CD4-positive, alpha-beta memory T cell (primary cell): ENCODE data around the gene GFPT1. TPM values are rescaled to one million over a fixed set of nuclear protein-coding genes. Genes with fewer than 3 reads are reported as not detected.

Source experiments
- CTCF ChIA-PET: fragments of 350-600 bp; sonication (Branson Sonifier 250); formaldehyde crosslinking; loops from one replicate; lab custom pipeline; 2021; ENCODE audit warnings: inconsistent platforms; ENCODE audit not compliant: partially characterized antibody; lab: Charles Lee
- POLR2A ChIA-PET: fragments of 350-600 bp; sonication (Branson Sonifier 250); formaldehyde crosslinking; loops from one replicate; lab custom pipeline; 2021; ENCODE audit not compliant: partially characterized antibody; lab: Charles Lee
- DNase-seq, 5 donors: peaks; one replicate each; pipeline versions ENCODE4 v3.0.0 to v3.0.0-alpha.2; 2020 to 2022; ENCODE audit warnings: mixed read lengths in 1 of 5
- H3K27ac ChIP-seq: one replicate; pipeline ENCODE4 v1.7.0; 2013; ENCODE audit warnings: low read depth, low read length
- H3K27me3 ChIP-seq: 2 replicates; pipeline ENCODE4 v1.7.0; 2013; ENCODE audit warnings: mild to moderate bottlenecking, low read length, moderate library complexity; ENCODE audit not compliant: insufficient read depth
- H3K36me3 ChIP-seq: 2 replicates; pipeline ENCODE4 v1.7.0; 2013; ENCODE audit warnings: mild to moderate bottlenecking, low read length, moderate library complexity; ENCODE audit not compliant: insufficient read depth
- H3K4me1 ChIP-seq: 2 replicates; pipeline ENCODE4 v1.7.0; 2013; ENCODE audit warnings: mild to moderate bottlenecking, low read length, moderate library complexity; ENCODE audit not compliant: insufficient read depth
- H3K4me3 ChIP-seq, 2 donors: one replicate each; pipeline ENCODE4 v1.7.0; 2013; ENCODE audit warnings: low read length in 2 of 2, mild to moderate bottlenecking in 1 of 2
- H3K9me3 ChIP-seq, 2 donors: one replicate each; pipeline ENCODE4 v1.7.0; 2013; ENCODE audit warnings: low read length in 2 of 2, control low read depth in 1 of 2; ENCODE audit not compliant: control insufficient read depth in 1 of 2
- H3K27ac Mint-ChIP-seq, 7 donors: one replicate each; pipeline ENCODE4 v1.8.0; 2020 to 2021; ENCODE audit warnings: mixed read lengths in 7 of 7, mild to moderate bottlenecking in 6 of 7, inconsistent platforms in 3 of 7, moderate library complexity in 3 of 7
- H3K27me3 Mint-ChIP-seq, 2 donors: one replicate each; pipeline ENCODE4 v1.8.0; 2020 to 2021; ENCODE audit warnings: mixed read lengths in 2 of 2
- H3K36me3 Mint-ChIP-seq, 2 donors: one replicate each; pipeline ENCODE4 v1.8.0; 2020 to 2021; ENCODE audit warnings: mixed read lengths in 2 of 2, inconsistent platforms in 1 of 2, mild to moderate bottlenecking in 1 of 2
- H3K4me1 Mint-ChIP-seq, 4 donors: one replicate each; pipeline ENCODE4 v1.8.0; 2020 to 2021; ENCODE audit warnings: mixed read lengths in 4 of 4, mild to moderate bottlenecking in 1 of 4
- H3K4me3 Mint-ChIP-seq, 8 donors: one replicate each; pipeline ENCODE4 v1.8.0; 2020 to 2021; ENCODE audit warnings: mixed read lengths in 8 of 8, mild to moderate bottlenecking in 7 of 8, moderate library complexity in 6 of 8, inconsistent platforms in 3 of 8
- H3K9me3 Mint-ChIP-seq, 8 donors: one replicate each; pipeline ENCODE4 v1.8.0; 2020 to 2021; ENCODE audit warnings: mixed read lengths in 8 of 8, mild to moderate bottlenecking in 5 of 8, inconsistent platforms in 3 of 8, moderate library complexity in 1 of 8
- intact Hi-C: fragments of 100-400 bp; cut with micrococcal nuclease; formaldehyde crosslinking; loops from one replicate; pipeline ENCODE4 v1.15.1; 2023
- polyA plus RNA-seq, 2 donors: library from polyadenylated mRNA; unstranded; fragments of 300-500 nt; fragmentation: Illumina TruSeq; gene quantifications; one replicate each; pipeline ENCODE4 v1.2.3, GENCODE V29; 2021
- total RNA-seq, 2 experiments: library from RNA; stranded (reverse); gene quantifications; one replicate each; pipeline ENCODE4 v1.2.3, GENCODE V29; 2021

The GFPT1 gene
- total and polyA plus RNA-seq, 4 experiments from 2014 or later, result 8.4 to 25.8 (median 18.8) TPM

DNA sequence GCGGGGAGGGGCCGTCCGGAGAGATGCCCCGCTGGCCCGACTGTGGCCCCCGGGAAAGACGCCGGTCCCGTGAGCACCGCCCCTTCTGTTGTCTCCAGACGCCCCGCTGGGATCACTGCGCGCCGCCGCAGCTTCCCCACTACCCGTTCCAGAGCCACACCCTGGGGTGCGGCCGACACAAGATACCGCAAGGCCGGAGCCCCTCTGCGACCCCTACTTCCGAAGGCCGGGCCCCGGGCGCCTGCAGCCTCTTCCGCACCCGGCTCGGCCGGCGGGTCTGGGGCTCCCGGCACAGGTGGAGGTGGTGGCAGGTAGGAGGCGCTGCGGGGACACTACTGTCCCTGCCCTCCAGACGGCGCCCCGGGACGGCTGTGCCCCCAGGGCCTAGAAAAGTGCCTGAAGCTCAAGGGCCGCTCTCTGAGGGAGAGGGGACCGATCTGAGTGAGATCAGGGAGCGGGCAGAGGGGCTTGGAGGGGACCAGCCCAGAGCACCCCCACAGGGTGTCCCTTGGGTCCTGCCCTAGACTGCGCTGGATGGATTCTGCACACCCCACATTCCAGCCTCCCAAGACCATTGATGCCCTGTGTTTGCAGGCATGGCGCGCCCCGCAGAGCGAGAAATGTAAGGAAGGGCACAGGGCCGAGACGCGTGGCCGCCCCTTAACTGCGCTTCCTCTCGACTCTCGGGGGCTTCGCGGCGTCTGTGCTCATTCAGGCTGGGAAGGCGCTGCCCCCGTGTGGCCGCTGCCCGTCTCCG, 80.0 kb downstream of the GFPT1 start:
- Mint-ChIP-seq H3K9me3 (peaks cover 0 to 10% (median under 1%) of the 10 kb centered on the region in 8 donors), H3K4me1 (peaks cover 13 to 45% (median 27%) of the 10 kb centered on the region in 4 donors), H3K27me3 (peaks cover 16 to 19% of the 10 kb centered on the region in 2 donors), H3K4me3 (peak overlapping the region; percentile 51 to 82 (median 78)), H3K36me3 (no peaks in the 10 kb centered on the region), H3K27ac (peak overlapping the region in 2 of 7 donors; percentile 13 to 52)
- POLR2A ChIA-PET, result interaction anchor here (0.5 kb wide), 1 partner anchor 845 kb away, joined by 3 read pairs; no protein-coding TSS in a partner anchor
- Histone ChIP-seq H3K27me3 (peaks cover 18% of the 10 kb centered on the region), H3K27ac (no peak overlapping the region), H3K4me3 (peak overlapping the region; percentile 29 to 63), H3K9me3 (no peaks in the 10 kb centered on the region), H3K36me3 (no peaks in the 10 kb centered on the region), H3K4me1 (peaks cover 34% of the 10 kb centered on the region)
- intact Hi-C loops, result loop anchor here (2.0 to 5.0 kb wide), 2 partner anchors 294 to 365 kb away; partner anchors contain the start of gene ANTXR1
- DNase-seq, result peak; percentile 39 to 59 (median 49)
- CTCF ChIA-PET, result interaction anchor here (1.0 to 2.3 kb wide), 7 partner anchors 10 to 842 kb away, joined by 3 to 15 read pairs (median 4); no protein-coding TSS in a partner anchor

GRCh38 chr2:69306393-69306821, 80.6 kb downstream of the GFPT1 start:
- H3K4me3 Mint-ChIP-seq, result peak overlapping the region in 7 of 8 donors; percentile 51 to 82 (median 70)
- H3K27me3 Mint-ChIP-seq, result peaks cover 17 to 19% of the 10 kb centered on the region in 2 donors
- H3K36me3 Mint-ChIP-seq, result no peaks in the 10 kb centered on the region
- H3K27me3 ChIP-seq, result peaks cover 18% of the 10 kb centered on the region
- peak overlapping the region in 1 of 2 donors; percentile 63 for H3K4me3 ChIP-seq
- peaks cover 13 to 45% (median 27%) of the 10 kb centered on the region in 4 donors for H3K4me1 Mint-ChIP-seq
- ChIA-PET POLR2A (interaction anchor here (0.5 kb wide), 1 partner anchor 845 kb away, joined by 3 read pairs; no protein-coding TSS in a partner anchor), CTCF (interaction anchor here (0.7 to 2.3 kb wide), 9 partner anchors 10 to 842 kb away, joined by 3 to 15 read pairs (median 5); no protein-coding TSS in a partner anchor)
- intact Hi-C loops, result loop anchor here (2.0 to 5.0 kb wide), 2 partner anchors 294 to 364 kb away; partner anchors contain the start of gene ANTXR1
- no peak for DNase-seq
- no peak overlapping the region for H3K27ac Mint-ChIP-seq
- H3K4me1 ChIP-seq, result peaks cover 34% of the 10 kb centered on the region
- no peaks in the 10 kb centered on the region for H3K36me3 ChIP-seq
- peaks cover 0 to 10% (median under 1%) of the 10 kb centered on the region in 8 donors for H3K9me3 Mint-ChIP-seq
- no peaks in the 10 kb centered on the region for H3K9me3 ChIP-seq
- no peak overlapping the region for H3K27ac ChIP-seq

DNA sequence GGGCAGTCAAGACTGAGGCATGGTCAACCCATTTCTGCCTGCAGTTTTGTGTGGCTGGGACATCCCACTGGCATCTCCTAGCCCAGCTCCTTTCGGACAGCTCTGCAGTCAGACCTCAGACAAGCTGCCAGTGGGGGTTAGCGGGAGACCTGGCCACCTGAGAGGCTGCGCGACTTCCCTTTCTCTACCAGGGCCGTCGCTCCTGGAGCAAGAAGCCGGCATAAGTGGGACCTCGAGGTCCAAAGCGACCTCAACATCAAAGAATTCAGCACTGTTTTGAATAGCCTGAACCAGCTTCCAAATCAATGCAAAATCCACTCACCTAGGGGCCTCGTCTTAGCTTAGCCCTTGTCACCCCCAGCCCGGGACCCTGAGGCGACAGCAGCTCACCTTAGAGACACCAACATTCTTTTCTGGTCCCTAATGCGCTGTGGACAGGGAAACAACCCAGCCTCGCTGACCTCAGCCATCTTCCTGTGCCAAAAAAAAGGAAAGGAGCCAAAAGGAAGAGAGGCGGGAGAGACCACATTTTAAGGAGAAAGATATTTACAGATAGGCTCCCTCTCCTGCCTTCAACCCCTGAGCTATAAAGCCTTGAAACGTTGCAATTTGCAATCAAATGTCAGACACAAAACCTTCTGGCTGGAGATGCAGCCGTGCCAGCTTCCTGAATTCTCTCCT, 81.2 kb downstream of the GFPT1 start:
- Mint-ChIP-seq H3K27ac (no peak overlapping the region), H3K27me3 (peaks cover 17 to 19% of the 10 kb centered on the region in 2 donors), H3K4me3 (peak overlapping the region; percentile 21 to 82 (median 69)), H3K4me1 (peaks cover 13 to 45% (median 27%) of the 10 kb centered on the region in 4 donors), H3K36me3 (no peaks in the 10 kb centered on the region), H3K9me3 (peaks cover 0 to 10% (median under 1%) of the 10 kb centered on the region in 8 donors)
- peaks cover 34% of the 10 kb centered on the region for H3K4me1 ChIP-seq
- peaks cover 18% of the 10 kb centered on the region for H3K27me3 ChIP-seq
- no peak overlapping the region for H3K27ac ChIP-seq
- H3K9me3 ChIP-seq, result no peaks in the 10 kb centered on the region
- ChIA-PET POLR2A (no interaction called here), CTCF (interaction anchor here (0.7 to 2.2 kb wide), 7 partner anchors 11 to 841 kb away, joined by 3 to 15 read pairs (median 5); no protein-coding TSS in a partner anchor)
- intact Hi-C loops, result loop anchor here (2.0 to 5.0 kb wide), 2 partner anchors 293 to 364 kb away; partner anchors contain the start of gene ANTXR1
- H3K36me3 ChIP-seq, result no peaks in the 10 kb centered on the region
- peak overlapping the region in 1 of 2 donors; percentile 63 for H3K4me3 ChIP-seq
- no peak for DNase-seq

- DNase-seq, result no peak
- Histone ChIP-seq H3K9me3 (no peaks in the 10 kb centered on the region), H3K4me3 (no peak overlapping the region), H3K27me3 (peaks cover 18% of the 10 kb centered on the region), H3K4me1 (peaks cover 33% of the 10 kb centered on the region), H3K36me3 (no peaks in the 10 kb centered on the region), H3K27ac (no peak overlapping the region)
- ChIA-PET CTCF (interaction anchor here (1.3 to 2.2 kb wide), 3 partner anchors 12 to 39 kb away, joined by 5 to 15 read pairs (median 6); no protein-coding TSS in a partner anchor), POLR2A (no interaction called here)
- Mint-ChIP-seq H3K9me3 (peaks cover 0 to 10% (median under 1%) of the 10 kb centered on the region in 8 donors), H3K27ac (no peak overlapping the region), H3K4me3 (peak overlapping the region in 2 of 8 donors; percentile 10 to 25), H3K36me3 (no peaks in the 10 kb centered on the region), H3K27me3 (peaks cover 17 to 19% of the 10 kb centered on the region in 2 donors), H3K4me1 (peaks cover 13 to 39% (median 27%) of the 10 kb centered on the region in 4 donors)
- intact Hi-C loops, result loop anchor here (5.0 kb wide), 1 partner anchor 363 kb away; no protein-coding TSS in a partner anchor
These were observed 81.9 kb downstream of the GFPT1 start for GRCh38 chr2:69305166-69305565.

DNA sequence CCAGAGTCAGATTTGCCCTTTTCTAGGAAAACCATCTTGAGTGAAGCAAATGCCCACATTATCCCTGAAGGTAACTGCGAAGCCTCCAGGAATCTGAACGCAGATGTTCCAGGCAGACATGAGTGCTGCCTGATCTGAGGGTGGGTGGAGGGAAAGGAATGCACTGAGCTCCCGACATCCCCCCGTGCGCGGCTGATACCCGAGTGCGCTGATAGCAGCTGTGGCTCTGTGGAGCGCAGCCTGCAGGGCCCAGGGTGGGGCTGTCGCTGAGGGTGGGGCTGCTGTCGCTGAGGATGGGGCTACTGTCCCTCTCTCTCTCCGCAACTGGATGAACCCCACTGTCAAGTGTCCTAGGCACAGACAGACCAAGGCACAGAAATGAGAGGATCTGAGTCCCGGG, 82.4 kb downstream of the GFPT1 start:
- Histone ChIP-seq H3K9me3 (no peaks in the 10 kb centered on the region), H3K27me3 (peaks cover 18% of the 10 kb centered on the region), H3K4me1 (peaks cover 28% of the 10 kb centered on the region), H3K36me3 (no peaks in the 10 kb centered on the region), H3K4me3 (no peak overlapping the region), H3K27ac (no peak overlapping the region)
- ChIA-PET POLR2A (no interaction called here), CTCF (interaction anchor here (0.8 kb wide), 1 partner anchor 361 kb away, joined by 3 read pairs; no protein-coding TSS in a partner anchor)
- DNase-seq, result no peak
- Mint-ChIP-seq H3K4me1 (peaks cover 9 to 34% (median 22%) of the 10 kb centered on the region in 4 donors), H3K27ac (no peak overlapping the region), H3K9me3 (peaks cover 0 to 10% (median under 1%) of the 10 kb centered on the region in 8 donors), H3K4me3 (peak overlapping the region in 1 of 8 donors; percentile 8), H3K36me3 (no peaks in the 10 kb centered on the region), H3K27me3 (peaks cover 17 to 21% of the 10 kb centered on the region in 2 donors)
- intact Hi-C loops, result loop anchor here (5.0 kb wide), 1 partner anchor 362 kb away; no protein-coding TSS in a partner anchor

GRCh38 chr2:69300650-69301049, 86.4 kb downstream of the GFPT1 start:
- DNase-seq, result no peak
- H3K9me3 ChIP-seq, result no peaks in the 10 kb centered on the region
- H3K4me3 ChIP-seq, result no peak overlapping the region
- H3K4me1 ChIP-seq, result no peaks in the 10 kb centered on the region
- Mint-ChIP-seq H3K27ac (no peak overlapping the region), H3K4me3 (no peak overlapping the region), H3K9me3 (peaks cover 0 to 10% (median under 1%) of the 10 kb centered on the region in 8 donors), H3K27me3 (peaks cover 14 to 21% of the 10 kb centered on the region in 2 donors), H3K36me3 (no peaks in the 10 kb centered on the region), H3K4me1 (no peaks in the 10 kb centered on the region)
- H3K27me3 ChIP-seq, result peaks cover 3% of the 10 kb centered on the region
- no peak overlapping the region for H3K27ac ChIP-seq
- ChIA-PET POLR2A (no interaction called here), CTCF (no interaction called here)
- H3K36me3 ChIP-seq, result no peaks in the 10 kb centered on the region
- intact Hi-C loops, result no loop called here
